Measurements from ENCODE around the gene NAAA.

GRCh38 chr4:75909405-75909804 is 31.4 kb downstream of the NAAA start:
- TF ChIP-seq, protein P1, sequence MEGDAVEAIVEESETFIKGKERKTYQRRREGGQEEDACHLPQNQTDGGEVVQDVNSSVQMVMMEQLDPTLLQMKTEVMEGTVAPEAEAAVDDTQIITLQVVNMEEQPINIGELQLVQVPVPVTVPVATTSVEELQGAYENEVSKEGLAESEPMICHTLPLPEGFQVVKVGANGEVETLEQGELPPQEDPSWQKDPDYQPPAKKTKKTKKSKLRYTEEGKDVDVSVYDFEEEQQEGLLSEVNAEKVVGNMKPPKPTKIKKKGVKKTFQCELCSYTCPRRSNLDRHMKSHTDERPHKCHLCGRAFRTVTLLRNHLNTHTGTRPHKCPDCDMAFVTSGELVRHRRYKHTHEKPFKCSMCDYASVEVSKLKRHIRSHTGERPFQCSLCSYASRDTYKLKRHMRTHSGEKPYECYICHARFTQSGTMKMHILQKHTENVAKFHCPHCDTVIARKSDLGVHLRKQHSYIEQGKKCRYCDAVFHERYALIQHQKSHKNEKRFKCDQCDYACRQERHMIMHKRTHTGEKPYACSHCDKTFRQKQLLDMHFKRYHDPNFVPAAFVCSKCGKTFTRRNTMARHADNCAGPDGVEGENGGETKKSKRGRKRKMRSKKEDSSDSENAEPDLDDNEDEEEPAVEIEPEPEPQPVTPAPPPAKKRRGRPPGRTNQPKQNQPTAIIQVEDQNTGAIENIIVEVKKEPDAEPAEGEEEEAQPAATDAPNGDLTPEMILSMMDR (CRISPR knock-in tag; IDR thresholded peaks at IDR 0.05): no peak
- TF ChIP-seq NBN (conservative IDR thresholded peaks at IDR 0.05): no peak
- no peak for TF ChIP-seq TCF12 (IDR thresholded peaks at IDR 0.05)
- no peak for TF ChIP-seq TCF12 (CRISPR knock-in tag; IDR thresholded peaks at IDR 0.05)
- no peak for TF ChIP-seq ZNF580 (CRISPR knock-in tag; IDR thresholded peaks at IDR 0.05; ENCODE audit: borderline replicate concordance, low read depth)
- no peak for TF ChIP-seq POLR2A (IDR thresholded peaks at IDR 0.05; ENCODE audit: insufficient read depth in 1 of 2, low read depth in 2 of 2, low read length in 2 of 2)
- no peak for TF ChIP-seq ZSCAN29 (CRISPR knock-in tag; conservative IDR thresholded peaks at IDR 0.05)
- TF ChIP-seq SMAD3 (CRISPR knock-in tag; IDR thresholded peaks at IDR 0.05): no peak
- no peak for TF ChIP-seq ZFP1 (CRISPR knock-in tag; IDR thresholded peaks at IDR 0.05)
- TF ChIP-seq IRF2 (CRISPR knock-in tag; IDR thresholded peaks at IDR 0.05): no peak
- no peak for TF ChIP-seq PITX1 (CRISPR knock-in tag; IDR thresholded peaks at IDR 0.05)

Measured in HepG2 (cell line).